Putamen (tissue), 1 donor: ENCODE data around the gene HPX.
"Not testable (repeated sequence)": the region's sequence is repeated elsewhere in the genome, so short reads cannot be mapped to it uniquely, and the experiment has no call there.

Experiments used
- DNase-seq: peaks from one replicate; pipeline ENCODE4 v3.0.0-alpha.2; 2016; ENCODE audit warnings: low spot score

The HPX gene

DNA sequence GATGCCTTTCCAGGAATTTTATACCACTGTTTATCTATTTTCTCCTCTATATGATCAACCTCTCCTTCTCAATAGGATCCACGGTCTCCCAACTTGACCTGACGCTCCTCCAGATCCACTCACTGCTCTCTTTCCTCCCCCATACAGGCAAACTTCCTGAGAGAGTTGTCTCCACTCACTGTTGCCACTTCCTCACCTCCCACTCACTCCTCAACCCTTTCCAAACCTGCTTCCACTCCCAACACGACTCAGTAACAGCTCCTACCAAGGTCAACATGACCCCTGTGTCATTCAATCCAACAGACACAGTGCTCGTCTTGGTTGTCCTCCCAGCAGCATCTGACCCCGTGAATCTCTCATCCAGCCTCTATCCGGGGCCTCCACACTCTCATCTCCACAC lies 25.0 kb downstream of the HPX start:
- no peak for DNase-seq

DNA sequence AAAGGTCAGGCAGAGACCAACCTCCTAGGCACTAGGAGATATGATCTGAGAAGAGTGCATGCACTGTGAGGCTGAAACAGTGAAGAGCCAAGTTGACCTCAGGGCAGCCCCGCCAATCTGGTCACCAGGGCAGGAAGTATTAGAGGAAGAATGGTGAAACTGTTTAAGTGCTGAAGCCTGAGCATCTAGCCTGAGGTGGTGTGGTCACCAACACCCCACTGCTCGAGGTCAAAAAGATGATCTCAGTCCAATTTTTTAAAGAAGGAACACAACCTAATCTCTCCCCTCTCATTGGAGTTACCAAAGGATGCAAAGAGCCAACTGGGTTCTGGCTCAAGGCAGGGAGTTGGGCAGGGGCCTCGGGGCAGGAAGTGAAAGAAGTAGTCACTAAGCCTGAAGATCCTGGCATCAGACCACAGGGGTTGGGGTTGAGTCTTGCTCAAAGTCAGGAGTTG lies 25.9 kb downstream of the HPX start:
- DNase-seq: no peak

DNA sequence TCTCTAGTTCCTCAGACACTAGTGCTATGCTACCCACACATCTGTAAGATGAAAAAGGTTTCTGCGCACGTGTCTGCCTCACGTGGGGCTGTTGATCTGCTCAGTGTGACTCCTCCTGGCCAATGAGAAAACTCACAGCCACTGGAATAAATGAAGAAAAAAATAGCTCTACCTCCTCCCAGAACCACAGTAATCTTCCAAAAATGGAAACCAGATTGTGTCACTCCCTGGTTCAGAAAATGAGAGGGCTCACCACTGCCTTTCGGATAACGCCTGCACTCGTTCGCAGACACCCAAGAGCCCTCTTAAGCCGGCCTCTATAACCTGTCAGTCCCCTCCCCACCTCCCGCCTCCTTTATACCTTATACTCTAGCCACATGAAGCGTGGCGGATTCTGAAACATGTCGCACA lies 27.0 kb downstream of the HPX start:
- peak; percentile 77 for DNase-seq

DNA sequence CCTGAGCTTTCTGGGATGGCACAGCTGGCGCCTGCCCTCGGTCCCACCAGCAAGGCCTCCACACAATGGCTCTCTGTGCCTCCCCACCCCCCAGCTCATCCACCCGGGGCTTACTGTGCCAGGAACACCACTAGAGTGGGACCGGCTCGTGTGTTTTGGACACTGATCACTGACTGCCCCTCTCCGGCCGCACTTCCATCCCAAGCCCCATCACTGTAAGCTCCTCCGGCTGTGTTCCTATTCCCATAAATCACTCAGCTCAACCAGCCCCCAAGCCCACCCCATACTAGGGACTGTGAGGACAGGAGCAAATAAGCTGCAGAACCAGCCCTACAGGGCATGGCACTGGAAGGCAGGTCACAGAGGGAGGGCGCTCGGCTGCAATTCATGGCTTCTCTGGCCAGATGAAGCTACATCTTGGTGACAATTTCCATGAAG lies 29.2 kb downstream of the HPX start:
- peak; percentile 92 for DNase-seq

DNA sequence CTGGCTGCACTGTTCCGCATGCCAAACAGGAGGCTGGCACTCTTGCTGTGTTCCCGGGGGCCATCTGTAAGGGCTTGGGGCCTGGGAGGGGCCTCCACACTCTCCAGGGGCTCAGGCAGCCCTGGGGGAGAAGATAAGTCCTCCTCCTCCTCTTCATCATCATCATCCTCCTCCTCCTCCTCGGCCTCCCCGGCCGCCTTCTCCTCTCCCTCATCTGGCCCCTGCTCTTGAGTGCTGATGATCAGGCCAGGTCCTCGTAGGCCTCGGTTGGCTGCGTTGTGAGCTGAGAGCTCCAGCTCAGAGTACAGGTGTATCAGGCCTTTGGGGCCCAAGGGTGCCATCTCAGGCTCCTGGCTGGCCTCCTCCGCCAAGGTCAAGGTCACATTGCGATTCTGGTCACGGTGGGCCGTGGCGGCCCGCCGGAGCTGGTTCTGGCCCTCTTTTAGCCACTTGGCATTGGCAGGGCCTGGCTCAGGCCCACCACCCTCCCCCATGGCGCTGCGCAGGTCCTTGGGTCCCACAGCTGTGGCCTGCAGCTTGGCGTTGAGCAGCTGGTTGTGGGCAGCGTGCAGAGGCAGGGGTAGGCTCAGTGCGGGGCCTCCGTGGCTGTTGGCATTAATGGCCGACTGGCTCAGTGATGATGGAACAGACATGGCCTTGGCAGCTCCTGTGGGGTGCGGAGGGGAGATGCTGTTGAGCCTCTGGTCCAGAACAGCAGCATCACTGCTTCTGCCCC lies 29.9 kb downstream of the HPX start:
- peak; percentile 78 for DNase-seq

DNA sequence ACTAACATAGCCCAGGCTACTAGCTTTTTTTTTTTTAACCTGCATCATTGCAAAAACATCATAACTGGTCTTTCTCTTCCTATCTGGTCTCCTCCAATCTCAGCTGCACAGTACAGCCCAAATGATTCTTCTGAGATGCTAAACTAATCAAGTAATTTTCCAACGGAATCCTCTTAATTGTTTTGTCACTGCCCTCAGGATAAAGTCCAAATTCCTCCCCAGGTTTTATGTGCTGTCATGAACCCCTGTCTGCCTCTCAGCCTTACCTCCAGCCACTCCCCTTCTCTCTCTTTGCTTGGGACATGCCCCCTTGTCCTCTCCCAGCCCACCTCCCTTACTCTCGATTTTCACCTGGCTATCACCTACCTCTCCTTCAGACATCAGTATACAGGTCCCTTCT lies 34.4 kb downstream of the HPX start:
- DNase-seq: no peak

DNA sequence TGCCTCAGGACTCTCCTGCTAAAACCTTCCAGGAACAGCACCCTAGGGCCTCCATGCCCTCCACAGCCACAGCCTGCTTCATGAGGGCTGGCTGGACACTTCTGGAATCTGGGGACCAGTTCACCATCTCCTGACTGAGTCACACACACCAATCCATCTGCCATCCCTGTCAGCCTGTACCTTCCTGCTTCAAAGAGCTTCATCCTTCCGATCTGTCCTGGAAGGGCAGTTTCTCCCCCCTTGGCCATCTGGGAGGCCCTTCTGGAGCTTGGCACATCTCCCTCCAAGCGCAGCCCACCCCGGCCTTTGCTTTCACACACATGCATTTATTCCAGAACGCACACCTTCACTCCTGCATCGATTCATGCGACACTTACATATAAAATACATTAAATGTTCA lies 34.9 kb downstream of the HPX start:
- no peak for DNase-seq

DNA sequence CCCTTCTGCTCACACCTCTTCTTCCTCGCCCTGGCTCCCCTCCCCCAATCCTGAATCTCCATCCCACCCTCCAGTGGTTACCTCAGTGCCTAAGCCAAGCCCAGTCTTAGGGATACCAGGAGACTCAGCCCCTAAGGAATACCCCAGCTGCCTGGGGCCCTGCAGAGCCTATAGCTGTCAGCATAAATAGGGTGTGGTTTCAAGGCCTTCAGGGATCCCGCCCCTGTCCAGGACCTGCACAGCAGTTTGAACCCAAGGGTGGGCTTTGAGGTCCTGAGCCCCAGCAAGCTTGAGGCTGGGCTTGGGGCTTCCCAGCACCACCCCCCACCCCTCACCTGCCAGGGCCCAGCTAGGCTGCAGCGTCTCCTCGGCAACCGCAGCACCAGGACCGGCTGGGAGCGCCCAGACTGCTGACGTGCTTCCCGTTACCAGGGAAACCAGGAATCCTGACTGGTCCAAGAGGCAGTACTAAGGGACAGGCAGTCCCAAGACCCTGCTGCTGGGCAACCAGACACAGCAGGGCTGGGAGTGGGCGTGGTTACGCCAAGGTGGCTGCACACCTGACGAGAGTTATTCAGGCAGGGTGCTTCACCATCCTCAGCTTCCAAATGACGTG lies 35.6 kb downstream of the HPX start:
- no peak for DNase-seq

DNA sequence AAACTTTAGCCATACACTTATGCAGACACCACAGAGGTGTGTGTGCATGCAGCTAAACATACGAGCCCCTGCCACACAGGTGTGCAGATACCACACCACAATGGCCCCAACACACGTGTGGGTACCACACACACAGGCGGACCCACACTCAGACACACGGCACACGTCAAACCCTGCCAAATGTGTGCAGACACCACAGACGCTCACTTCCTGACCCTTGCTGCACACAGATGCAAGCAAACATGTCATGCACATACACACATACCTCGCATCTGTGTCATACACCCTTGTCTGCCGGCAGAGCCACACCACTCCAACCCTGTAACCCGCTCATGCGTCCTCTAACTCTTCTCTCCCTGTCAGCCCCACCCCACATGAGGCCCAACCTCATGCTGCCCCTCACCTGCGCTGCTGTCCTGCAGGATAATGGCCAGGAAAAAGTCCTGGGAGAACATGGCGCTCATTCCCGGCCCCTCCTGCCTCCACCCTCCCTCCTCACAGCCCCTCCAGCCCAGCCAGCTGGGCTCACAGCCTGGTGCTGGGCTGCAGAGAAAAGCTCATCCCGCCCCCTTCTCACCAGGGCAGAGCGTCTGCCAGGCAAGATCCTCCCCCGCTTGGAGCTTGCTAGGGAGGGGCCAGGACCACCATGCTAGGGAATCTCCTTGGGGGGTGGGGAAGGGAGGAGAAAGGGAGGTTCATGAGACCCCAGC lies 36.3 kb downstream of the HPX start:
- DNase-seq: peak; percentile 62

DNA sequence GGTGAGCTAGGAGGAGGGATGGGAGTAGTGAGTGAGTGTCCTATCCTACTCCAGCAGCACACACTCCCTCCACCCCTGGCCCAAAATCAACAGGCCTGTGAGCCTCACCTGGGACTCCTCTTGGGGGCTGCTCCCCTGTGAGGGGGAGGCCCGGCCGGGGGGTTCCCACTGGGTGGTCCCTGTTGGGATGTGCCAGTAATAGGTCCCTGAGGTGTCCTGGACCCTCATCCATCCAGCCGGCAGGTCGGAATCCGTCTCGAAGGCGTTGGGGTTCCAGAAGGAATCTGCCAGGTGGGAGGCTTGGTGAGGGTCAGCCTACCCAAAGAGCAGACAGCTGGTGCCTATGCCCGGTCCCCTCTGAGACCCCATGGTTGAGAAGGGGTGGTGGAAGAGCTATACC lies 37.2 kb downstream of the HPX start:
- DNase-seq: no peak

DNA sequence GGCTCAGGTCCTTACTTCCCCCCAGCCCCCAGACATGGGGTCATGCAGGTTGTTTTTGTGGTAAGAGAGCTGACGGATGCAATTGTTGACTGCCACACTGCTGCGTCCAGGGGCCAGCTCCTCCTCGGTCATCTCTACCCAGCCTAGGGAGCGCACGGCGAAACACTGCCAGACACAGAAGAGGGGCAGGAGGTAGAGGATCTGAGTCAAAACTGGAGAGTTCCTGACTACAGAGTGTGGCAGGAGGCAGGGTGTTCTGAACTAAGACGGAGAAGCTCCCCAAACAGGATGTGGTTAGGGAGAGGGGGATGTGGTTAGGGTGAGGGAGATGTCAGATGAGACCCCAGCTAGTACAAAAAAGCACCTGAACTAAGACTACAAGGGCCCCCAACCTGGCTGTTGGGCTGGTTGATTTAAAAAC lies 38.2 kb downstream of the HPX start:
- no peak for DNase-seq

DNA sequence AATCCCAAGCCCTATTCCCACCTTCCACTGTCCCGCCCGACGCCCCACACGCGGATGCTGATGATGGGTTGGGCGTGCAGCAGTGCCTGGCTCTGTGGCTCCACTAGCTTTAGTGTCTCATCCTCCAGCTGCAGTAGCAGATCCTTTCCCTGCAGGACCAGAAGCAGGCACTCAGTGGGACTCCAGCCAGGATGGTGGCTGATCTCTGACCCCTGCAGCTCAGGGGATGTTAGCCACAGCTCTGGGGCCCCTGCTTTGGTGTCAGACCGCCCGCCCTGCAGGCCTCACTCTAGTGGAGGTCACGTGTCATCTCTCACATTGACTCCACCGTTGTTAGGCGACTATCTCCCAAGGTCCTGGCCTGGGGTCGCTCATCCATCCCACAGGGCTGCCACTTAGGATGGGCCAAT lies 38.7 kb downstream of the HPX start:
- no peak for DNase-seq

DNA sequence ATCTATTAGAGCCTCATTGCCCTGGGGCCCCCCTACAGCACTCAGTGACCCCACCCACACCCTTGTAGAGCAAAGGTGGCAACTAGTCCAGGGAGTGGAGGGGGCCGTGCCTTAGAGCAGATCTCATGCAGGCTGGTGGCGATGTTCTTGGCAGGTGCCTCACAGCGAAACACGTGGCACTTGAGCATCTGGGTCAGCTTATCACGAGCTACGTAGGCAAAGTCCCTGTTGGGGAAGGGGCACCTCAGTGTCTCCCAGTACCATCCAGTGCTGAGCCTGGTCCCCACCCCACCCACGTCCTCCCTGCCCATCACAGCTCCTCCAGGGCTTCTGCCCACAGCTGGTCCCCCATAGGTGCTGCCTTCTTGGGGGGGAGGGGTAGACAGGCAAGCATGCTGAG lies 39.3 kb downstream of the HPX start:
- DNase-seq: no peak

DNA sequence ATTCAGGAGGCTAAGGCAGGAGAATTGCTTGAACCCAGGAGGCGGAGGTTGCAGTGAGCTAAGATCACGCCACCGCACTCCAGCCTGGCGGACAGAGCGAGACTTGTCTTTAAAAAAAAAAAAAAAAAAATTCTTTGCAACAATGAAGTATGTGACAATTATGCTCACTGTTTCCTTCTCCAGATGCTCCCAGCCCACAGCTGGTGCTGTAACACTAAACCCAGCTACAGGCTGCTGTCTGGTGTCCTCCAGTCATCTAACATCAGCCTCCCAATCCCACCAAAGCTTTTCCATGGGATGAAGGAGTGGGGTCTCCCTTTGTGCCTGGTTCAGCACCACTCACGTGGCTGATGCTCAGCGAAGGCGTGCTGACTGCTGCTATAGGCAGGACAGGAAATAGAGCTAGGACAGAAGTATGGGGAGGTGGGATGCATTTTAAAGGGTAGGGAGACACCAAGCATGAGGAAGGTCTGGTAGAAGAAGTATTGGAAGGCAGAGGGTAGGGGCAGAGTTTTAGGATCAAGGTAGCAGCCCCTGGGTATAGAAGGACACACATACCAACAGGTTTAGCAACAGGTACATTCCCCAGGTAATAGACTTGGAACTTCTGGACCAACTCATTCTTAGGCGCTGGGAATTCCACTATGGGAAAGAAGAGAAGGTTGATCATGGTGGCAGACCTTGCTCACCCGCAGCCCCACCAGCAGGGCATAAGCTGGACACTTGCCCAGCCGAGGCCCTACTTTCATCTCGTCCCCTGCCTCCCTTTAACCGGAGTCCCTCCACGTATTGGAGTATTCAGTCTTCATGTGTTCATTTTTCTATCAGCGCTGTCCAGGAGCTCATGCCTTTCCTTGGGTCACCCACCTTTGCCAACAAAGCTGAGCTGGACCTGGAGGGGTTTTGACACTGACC lies 40.1 kb downstream of the HPX start:
- no peak for DNase-seq

DNA sequence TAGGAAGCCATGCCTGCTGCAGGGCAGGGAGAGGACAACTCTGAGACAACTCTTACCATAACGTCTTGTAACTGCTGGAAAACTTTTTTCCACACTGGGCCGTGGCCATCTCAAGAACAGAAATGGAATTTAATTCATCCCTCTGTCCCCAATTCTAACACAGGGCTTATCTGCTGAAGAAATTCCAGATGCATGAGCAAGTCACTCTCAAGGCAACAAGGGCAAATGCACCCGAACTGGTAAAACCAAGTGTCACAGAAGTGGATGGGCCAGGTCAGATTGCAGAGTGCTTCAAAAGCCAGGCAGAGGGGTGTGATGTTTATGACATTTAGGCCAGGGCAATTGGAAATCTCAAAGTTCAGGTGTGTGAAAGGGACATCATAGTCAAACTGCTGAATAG lies 43.2 kb downstream of the HPX start:
- no peak for DNase-seq

DNA sequence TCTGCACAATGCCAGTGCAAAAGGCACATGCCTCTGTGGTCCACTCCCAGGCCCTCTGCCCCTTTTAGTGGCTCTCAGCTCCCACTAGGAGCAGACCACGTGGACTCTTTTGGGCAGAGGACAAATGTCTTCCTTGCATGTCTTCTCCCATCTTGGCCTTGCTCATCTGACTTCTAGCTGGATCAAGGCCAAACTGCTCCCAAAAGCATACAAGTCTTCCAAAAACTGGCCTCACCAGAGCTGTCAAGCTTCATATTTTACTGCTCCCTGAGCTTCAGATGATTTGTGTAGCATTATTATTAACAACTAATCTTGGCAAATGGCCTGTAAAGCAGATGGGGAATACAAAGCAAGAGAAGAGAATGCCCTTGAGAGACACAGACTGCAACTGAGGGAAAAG lies 43.6 kb downstream of the HPX start:
- no peak for DNase-seq

DNA sequence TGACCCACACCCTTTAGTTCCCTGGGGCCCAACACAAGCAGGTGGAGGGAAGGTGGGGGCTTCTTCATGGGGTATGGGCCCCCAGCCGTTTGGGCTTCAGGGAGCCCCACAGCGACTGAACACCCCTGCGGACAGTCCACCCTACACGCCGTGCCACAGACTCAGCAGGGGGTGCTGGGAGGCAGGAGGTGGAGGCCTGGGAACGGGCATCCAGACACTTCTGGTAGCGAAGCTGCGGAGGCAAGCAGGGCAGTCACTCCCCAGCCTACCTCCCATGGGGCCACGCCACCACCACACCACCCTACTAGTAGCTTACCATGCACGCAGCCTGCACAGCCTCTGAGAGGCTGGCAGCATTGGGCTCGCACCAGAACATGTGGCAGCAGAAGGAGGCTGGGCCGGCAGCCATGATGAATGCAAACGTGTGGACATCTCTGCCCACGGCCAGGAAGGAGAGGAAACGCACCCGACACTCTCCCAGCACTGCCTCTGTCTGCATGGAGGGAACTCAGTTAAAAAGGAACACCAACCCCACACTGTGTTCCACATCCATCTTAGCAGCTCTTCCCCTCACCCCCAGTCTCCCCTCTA lies 45.2 kb downstream of the HPX start:
- DNase-seq: no peak

DNA sequence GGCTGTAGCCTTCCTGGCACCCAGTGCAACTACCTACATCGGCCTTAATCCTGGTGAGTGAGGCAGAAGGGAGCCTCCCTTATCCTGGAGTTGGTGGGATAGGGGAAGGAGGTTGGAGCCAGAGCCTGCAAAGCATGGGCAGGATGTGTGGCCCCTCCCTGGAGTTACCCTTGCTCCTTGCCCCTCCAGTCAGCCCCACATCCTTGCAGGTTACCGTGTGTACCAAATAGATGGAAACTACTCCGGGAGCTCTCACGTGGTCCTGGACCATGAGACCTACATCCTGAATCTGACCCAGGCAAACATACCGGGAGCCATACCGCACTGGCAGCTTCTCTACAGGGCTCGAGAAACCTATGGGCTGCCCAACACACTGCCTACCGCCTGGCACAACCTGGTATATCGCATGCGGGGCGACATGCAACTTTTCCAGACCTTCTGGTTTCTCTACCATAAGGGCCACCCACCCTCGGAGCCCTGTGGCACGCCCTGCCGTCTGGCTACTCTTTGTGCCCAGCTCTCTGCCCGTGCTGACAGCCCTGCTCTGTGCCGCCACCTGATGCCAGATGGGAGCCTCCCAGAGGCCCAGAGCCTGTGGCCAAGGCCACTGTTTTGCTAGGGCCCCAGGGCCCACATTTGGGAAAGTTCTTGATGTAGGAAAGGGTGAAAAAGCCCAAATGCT lies 46.7 kb downstream of the HPX start:
- DNase-seq: no peak

DNA sequence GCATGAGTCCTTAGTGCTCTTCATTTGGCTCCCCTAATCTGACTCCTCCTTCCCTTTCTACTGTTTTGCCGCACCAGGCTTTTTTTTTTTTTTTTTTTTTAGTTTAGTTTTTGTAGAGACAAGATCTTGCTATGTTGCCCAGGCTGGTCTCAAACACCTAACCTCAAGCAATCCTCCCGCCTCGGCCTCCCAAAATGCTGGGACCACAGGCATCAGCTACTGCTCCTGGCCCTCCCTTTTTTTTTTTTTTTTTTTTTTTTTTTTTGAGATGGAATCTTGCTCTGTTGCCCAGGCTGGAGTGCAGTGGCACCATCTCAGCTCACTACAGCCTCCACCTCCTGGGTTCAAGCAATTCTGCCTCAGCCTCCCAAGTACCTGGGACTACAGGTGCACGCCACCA lies 48.5 kb downstream of the HPX start:
- not testable (repeated sequence) for DNase-seq

DNA sequence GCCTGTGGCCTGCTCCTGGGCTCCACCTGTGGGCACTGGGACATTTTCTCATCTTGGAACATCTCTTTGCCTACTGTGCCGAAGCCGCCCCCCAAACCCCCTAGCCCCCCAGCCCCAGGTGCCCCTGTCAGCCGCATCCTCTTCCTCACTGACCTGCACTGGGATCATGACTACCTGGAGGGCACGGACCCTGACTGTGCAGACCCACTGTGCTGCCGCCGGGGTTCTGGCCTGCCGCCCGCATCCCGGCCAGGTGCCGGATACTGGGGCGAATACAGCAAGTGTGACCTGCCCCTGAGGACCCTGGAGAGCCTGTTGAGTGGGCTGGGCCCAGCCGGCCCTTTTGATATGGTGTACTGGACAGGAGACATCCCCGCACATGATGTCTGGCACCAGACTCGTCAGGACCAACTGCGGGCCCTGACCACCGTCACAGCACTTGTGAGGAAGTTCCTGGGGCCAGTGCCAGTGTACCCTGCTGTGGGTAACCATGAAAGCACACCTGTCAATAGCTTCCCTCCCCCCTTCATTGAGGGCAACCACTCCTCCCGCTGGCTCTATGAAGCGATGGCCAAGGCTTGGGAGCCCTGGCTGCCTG lies 49.2 kb downstream of the HPX start:
- no peak for DNase-seq
